Hepatocyte (in vitro differentiated cells): ENCODE results near the gene CHST6. TPM values are rescaled to one million over a fixed set of nuclear protein-coding genes. Genes with fewer than 3 reads are reported as not detected.
"Not testable (repeated sequence)": the region's sequence is repeated elsewhere in the genome, so short reads cannot be mapped to it uniquely, and the experiment has no call there.

Experiments
- DNase-seq: peaks from one replicate; pipeline ENCODE4 v3.0.0-alpha.2; 2016; ENCODE audit warnings: low spot score
- H2AFZ ChIP-seq: fragments of 200-600 bp; sonication (generic); 2 replicates; pipeline ENCODE4 v1.6.0; 2016; ENCODE audit warnings: antibody characterized with exemption, mild to moderate bottlenecking
- H3K27ac ChIP-seq: fragments of 200-600 bp; sonication (generic); 2 replicates; pipeline ENCODE4 v1.5.1; 2016; ENCODE audit warnings: mild to moderate bottlenecking
- H3K27me3 ChIP-seq: fragments of 200-600 bp; sonication (generic); 2 replicates; pipeline ENCODE4 v1.6.1; 2016
- H3K36me3 ChIP-seq: fragments of 200-600 bp; sonication (generic); replicated peaks from 2 replicates; pipeline ENCODE4 v1.5.1; 2016; ENCODE audit warnings: low read depth; ENCODE audit not compliant: insufficient read depth
- H3K4me1 ChIP-seq: fragments of 200-600 bp; sonication (generic); 2 replicates; pipeline ENCODE4 v1.5.1; 2016; ENCODE audit warnings: mild to moderate bottlenecking, moderate library complexity; ENCODE audit not compliant: insufficient read depth
- H3K4me2 ChIP-seq: fragments of 200-600 bp; sonication (generic); 2 replicates; pipeline ENCODE4 v1.6.0; 2016
- H3K4me3 ChIP-seq: fragments of 200-600 bp; sonication (generic); 2 replicates; pipeline ENCODE4 v1.5.1; 2016; ENCODE audit warnings: mild to moderate bottlenecking
- H3K79me2 ChIP-seq: fragments of 200-600 bp; sonication (generic); 2 replicates; pipeline ENCODE4 v1.6.0; 2017; ENCODE audit warnings: mild to moderate bottlenecking
- H3K9me2 ChIP-seq: fragments of 200-600 bp; sonication (generic); replicated peaks from 2 replicates; pipeline ENCODE4 v1.6.0; 2017; ENCODE audit warnings: mild to moderate bottlenecking; ENCODE audit not compliant: insufficient read depth
- H3K9me3 ChIP-seq: fragments of 200-600 bp; sonication (generic); 2 replicates; pipeline ENCODE4 v1.5.1; 2016; ENCODE audit warnings: low read depth, mild to moderate bottlenecking
- H4K20me1 ChIP-seq: fragments of 200-600 bp; sonication (generic); 2 replicates; pipeline ENCODE4 v1.6.0; 2016; ENCODE audit warnings: mild to moderate bottlenecking; ENCODE audit not compliant: insufficient read depth, poor library complexity, severe bottlenecking
- CTCF ChIP-seq: fragments of 200-600 bp; sonication (generic); IDR thresholded peaks from 2 replicates; pipeline ENCODE4 v1.5.1; 2016; ENCODE audit warnings: antibody characterized with exemption, mild to moderate bottlenecking; ENCODE audit not compliant: poor library complexity
- EZH2 ChIP-seq: fragments of 200-600 bp; sonication (generic); IDR thresholded peaks from 2 replicates; pipeline ENCODE4 v1.6.1; 2016; ENCODE audit warnings: antibody characterized with exemption, mild to moderate bottlenecking, borderline replicate concordance
- EZH2phosphoT487 ChIP-seq: fragments of 200-600 bp; sonication (generic); IDR thresholded peaks from one replicate; pipeline ENCODE4 v1.6.1; 2018; ENCODE audit warnings: antibody characterized with exemption, mild to moderate bottlenecking, low read depth, moderate library complexity; ENCODE audit not compliant: unreplicated experiment, severe bottlenecking
- WGBS: methylation state at CpG from one replicate; pipeline ENCODE4 v1.1.6; 2016; ENCODE audit warnings: low lambda C conversion rate; ENCODE audit errors: missing lambda C conversion rate; 5-methylcytosine and 5-hydroxymethylcytosine counted together
- polyA plus RNA-seq: library from polyadenylated mRNA; unstranded; fragments of >200 nt; fragmentation: Nextera tagmentation; extraction: Ambion mirVana; gene quantifications from 2 replicates; pipeline ENCODE4 v1.2.1, GENCODE V29; 2016
- total RNA-seq: library from RNA; depleted of rRNA; stranded (reverse); fragments of >200 nt; gene quantifications from 2 replicates; pipeline ENCODE4 v1.2.3, GENCODE V29; 2014

CHST6 gene
- total and polyA plus RNA-seq, 2 experiments from 2014 or later = 0.33 to 0.37 TPM

- WGBS = 95% methylated on average over 4 of the region's 4 CpGs
- H3K9me3 ChIP-seq = no peaks in the 10 kb centered on the region
- no peak overlapping the region for H3K4me3 ChIP-seq
- no peaks in the 10 kb centered on the region for H3K4me1 ChIP-seq
- TF ChIP-seq EZH2 = no peak
- TF ChIP-seq CTCF = no peak
- no peak for TF ChIP-seq EZH2phosphoT487
- no peak overlapping the region for H3K4me2 ChIP-seq
- no peaks in the 10 kb centered on the region for H3K79me2 ChIP-seq
- H2AFZ ChIP-seq = no peak overlapping the region
- no peaks in the 10 kb centered on the region for H4K20me1 ChIP-seq
- H3K27ac ChIP-seq = no peak overlapping the region
- H3K9me2 ChIP-seq = no peaks in the 10 kb centered on the region
- H3K36me3 ChIP-seq = no peaks in the 10 kb centered on the region
- H3K27me3 ChIP-seq = no peaks in the 10 kb centered on the region
- no peak for DNase-seq
Measured at GRCh38 chr16:75502916-75503605, 7.8 kb upstream of the CHST6 start.

- H3K79me2 ChIP-seq, H3K36me3 ChIP-seq, H4K20me1 ChIP-seq, H3K4me2 ChIP-seq, H3K9me3 ChIP-seq, H3K27me3 ChIP-seq, H3K27ac ChIP-seq, H3K4me1 ChIP-seq, H3K9me2 ChIP-seq, H2AFZ ChIP-seq, DNase-seq, H3K4me3 ChIP-seq: not testable (repeated sequence)
- 61% methylated on average over 6 of the region's 6 CpGs for WGBS
Measured at GRCh38 chr16:75501820-75502219, 6.6 kb upstream of the CHST6 start.

DNA sequence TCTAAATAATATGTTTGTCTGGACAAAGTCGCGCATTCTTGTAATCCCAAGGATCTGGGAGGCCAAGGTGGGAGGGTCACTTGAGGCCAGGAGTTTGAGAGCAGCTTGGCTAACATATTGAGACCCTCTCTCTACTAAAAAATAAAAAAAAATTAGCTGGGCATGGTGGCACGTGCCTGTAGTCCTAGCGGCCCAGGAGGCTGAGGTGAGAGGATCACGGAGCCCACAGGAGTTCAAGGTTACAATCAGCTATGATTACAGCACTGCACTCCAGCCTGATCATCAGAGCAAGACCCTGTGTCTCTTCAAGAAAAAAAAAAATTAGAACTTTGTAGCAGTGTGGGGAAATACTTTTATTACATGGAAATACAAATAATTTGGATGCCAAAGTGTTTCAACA, 6.1 kb upstream of the CHST6 start:
- H2AFZ ChIP-seq = no peak overlapping the region
- H3K79me2 ChIP-seq = no peaks in the 10 kb centered on the region
- no peaks in the 10 kb centered on the region for H3K4me1 ChIP-seq
- no peak for TF ChIP-seq EZH2phosphoT487
- no peak for TF ChIP-seq CTCF
- TF ChIP-seq EZH2 = no peak
- WGBS = 95% methylated on average over 5 of the region's 5 CpGs
- H3K9me3 ChIP-seq = no peaks in the 10 kb centered on the region
- H3K4me3 ChIP-seq = no peak overlapping the region
- H3K36me3 ChIP-seq = no peaks in the 10 kb centered on the region
- no peak overlapping the region for H3K4me2 ChIP-seq
- H3K9me2 ChIP-seq = no peaks in the 10 kb centered on the region
- no peak for DNase-seq
- no peak overlapping the region for H3K27ac ChIP-seq
- no peaks in the 10 kb centered on the region for H4K20me1 ChIP-seq
- no peaks in the 10 kb centered on the region for H3K27me3 ChIP-seq

DNA sequence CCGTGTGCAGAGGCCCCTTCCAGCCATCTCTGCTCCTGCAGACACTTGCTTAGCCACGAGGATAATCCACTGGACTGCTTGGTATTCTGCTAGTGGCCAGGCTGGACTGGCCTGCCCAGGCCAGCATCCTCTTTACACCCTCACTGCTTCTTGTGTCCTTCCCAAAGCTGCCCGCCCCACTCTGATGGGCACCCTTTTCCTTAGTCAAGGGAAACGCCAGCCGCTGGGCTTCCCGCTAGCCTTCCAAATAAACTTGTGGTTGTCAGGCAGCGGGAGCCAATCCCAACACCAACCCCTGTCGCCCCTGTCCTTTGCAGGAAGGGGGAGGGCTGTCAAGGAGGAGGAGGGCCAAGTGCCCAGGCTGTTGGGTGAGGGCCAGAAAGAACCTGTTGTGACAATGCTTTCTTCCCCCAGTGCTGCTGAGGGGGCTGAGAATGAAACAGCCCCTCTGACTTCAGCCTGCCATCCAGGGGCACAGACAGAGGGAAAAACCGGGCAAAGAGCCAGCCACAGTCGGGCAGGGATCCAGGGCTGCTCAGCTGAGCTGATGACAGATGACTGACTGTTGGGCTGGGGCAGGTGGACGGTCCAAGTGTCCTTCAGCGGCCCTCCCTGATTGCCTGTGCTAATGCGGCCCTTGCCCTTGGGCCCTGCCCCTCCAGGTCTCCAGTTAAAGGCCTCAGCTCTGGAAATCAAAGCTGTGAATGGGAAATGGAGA, 3.5 kb upstream of the CHST6 start:
- not testable (repeated sequence) for DNase-seq, H3K79me2 ChIP-seq, H3K27ac ChIP-seq, H3K4me3 ChIP-seq, H2AFZ ChIP-seq, H3K9me2 ChIP-seq, H3K4me2 ChIP-seq, H3K36me3 ChIP-seq, H3K4me1 ChIP-seq, H3K9me3 ChIP-seq, H4K20me1 ChIP-seq
- peaks cover 12% of the 10 kb centered on the region for H3K27me3 ChIP-seq
- 78% methylated on average over 12 of the region's 13 CpGs for WGBS
